Measurements from ENCODE around the gene BBC3. TPM values are rescaled to one million over a fixed set of nuclear protein-coding genes. Genes with fewer than 3 reads are reported as not detected.
A peak's percentile ranks its signal among the peaks of the same experiment; 100 is the strongest.

The BBC3 gene
- polyA plus RNA-seq, 2 of the 4 experiments (the other 2 are of a cell fraction): 6.0 to 8.9 TPM

- H3K27ac ChIP-seq: peak overlapping the region; percentile 97 to 98
- peaks cover 36% of the 10 kb centered on the region for H3K4me1 ChIP-seq
- H3K4me2 ChIP-seq: peak overlapping the region; percentile 99
- H3K4me3 ChIP-seq: peak overlapping the region; percentile 89
- ChIA-PET POLR2A (interaction anchor here (0.5 to 3.7 kb wide), 34 partner anchors 8 to 1339 kb away, joined by 3 to 118 read pairs (median 5); partner anchors contain the start of genes CCDC9, DHX34, INAFM1 and IRF2BP1), CTCF (interaction anchor here (0.6 to 24.7 kb wide), 16 partner anchors 9 to 130 kb away, joined by 3 to 893 read pairs (median 4); partner anchors contain the start of gene CCDC9)
- peak; percentile 35 to 70 for ATAC-seq
- H3K9me3 ChIP-seq: no peaks in the 10 kb centered on the region
- DNase-seq (ENCODE audit: low read depth in 1 of 2, low spot score in 1 of 2): peak; percentile 89 to 91
- WGBS (ENCODE audit: missing lambda C conversion rate): 4% methylated on average over 36 of the region's 59 CpGs
- FAIRE-seq: no peak
- no peak for TF ChIP-seq TP53 (CRISPR knock-in tag; IDR thresholded peaks at IDR 0.05)
- peak; percentile 100 for TF ChIP-seq BCL3 (IDR thresholded peaks at IDR 0.05)
- TF ChIP-seq HES2 (IDR thresholded peaks at IDR 0.05): no peak
- no peak for TF ChIP-seq NPAS2 (CRISPR knock-in tag; IDR thresholded peaks at IDR 0.05; ENCODE audit: borderline replicate concordance)
- TF ChIP-seq CBX2 (IDR thresholded peaks at IDR 0.05; ENCODE audit: borderline replicate concordance, low read depth): no peak
- TF ChIP-seq RFX5 (IDR thresholded peaks at IDR 0.05): no peak
- peak; percentile 82 for TF ChIP-seq PBX3 (IDR thresholded peaks at IDR 0.05)
- peak in 1 of 2 experiments; percentile 30; a peak in 1 of 5 replicates for TF ChIP-seq RAD21 (conservative IDR thresholded peaks at IDR 0.05 in 1 of 2, IDR thresholded peaks at IDR 0.05 in 1 of 2)
- peak; percentile 49; the same call in 1 of the 2 replicates for TF ChIP-seq E2F6 (IDR thresholded peaks at IDR 0.05; ENCODE audit: borderline replicate concordance, low read depth)
- TF ChIP-seq EP300 (IDR thresholded peaks at IDR 0.05): peak in 1 of 2 experiments; percentile 51; a peak in 1 of 5 replicates
- peak; percentile 67 for TF ChIP-seq MAX (IDR thresholded peaks at IDR 0.05)
- TF ChIP-seq ZFP36 (IDR thresholded peaks at IDR 0.05; ENCODE audit: borderline replicate concordance, partially characterized antibody): no peak
- no peak; the same call in 1 of the 2 replicates for TF ChIP-seq EHF (CRISPR knock-in tag; IDR thresholded peaks at IDR 0.05)
- TF ChIP-seq RNF2 (IDR thresholded peaks at IDR 0.05; ENCODE audit: borderline replicate concordance, low read depth): no peak
- TF ChIP-seq POLR2A (IDR thresholded peaks at IDR 0.05; ENCODE audit: low read length): peak; percentile 100
- no peak for TF ChIP-seq FOSB (CRISPR knock-in tag; IDR thresholded peaks at IDR 0.05)
- peak; percentile 26; the same call in 2 of the 3 replicates for TF ChIP-seq SMC3 (IDR thresholded peaks at IDR 0.05)
- TF ChIP-seq PHF8 (IDR thresholded peaks at IDR 0.05; ENCODE audit: borderline replicate concordance, low read depth): no peak; the same call in 1 of the 2 replicates
- peak; percentile 66 for TF ChIP-seq REST (IDR thresholded peaks at IDR 0.05)
- no peak for TF ChIP-seq KDM1A (IDR thresholded peaks at IDR 0.05; ENCODE audit: low read depth)
- peak; percentile 62; the same call in 1 of the 2 replicates for TF ChIP-seq JUNB (IDR thresholded peaks at IDR 0.05)
- TF ChIP-seq GATA3 (IDR thresholded peaks at IDR 0.05; ENCODE audit: borderline replicate concordance): peak; percentile 76
- TF ChIP-seq CHD4 (IDR thresholded peaks at IDR 0.05; ENCODE audit: borderline replicate concordance): no peak
- TF ChIP-seq ZC3H11A (IDR thresholded peaks at IDR 0.05): no peak
- no peak for TF ChIP-seq RCOR1 (IDR thresholded peaks at IDR 0.05; ENCODE audit: low read depth, low read length)
- TF ChIP-seq CTCF (IDR thresholded peaks at IDR 0.05): peak; percentile 28; the same call in 1 of the 3 replicates
- no peak for TF ChIP-seq ELK1 (IDR thresholded peaks at IDR 0.05; ENCODE audit: low read depth, low read length)
- TF ChIP-seq BHLHE40 (IDR thresholded peaks at IDR 0.05; ENCODE audit: low read depth, low read length): no peak
- no peak for TF ChIP-seq SREBF2 (IDR thresholded peaks at IDR 0.05)
- TF ChIP-seq FOXS1 (CRISPR knock-in tag; IDR thresholded peaks at IDR 0.05): no peak
These were observed 5.1 kb downstream of the BBC3 start for GRCh38 chr19:47225746-47226425.

All from A549 (cell line).